ENCODE measurements around the gene GUCY1A2. TPM values are rescaled to one million over a fixed set of nuclear protein-coding genes. Genes with fewer than 3 reads are reported as not detected.

GUCY1A2 gene
- total RNA-seq, 1 experiment from 2014 or later = 0.55 TPM

DNA sequence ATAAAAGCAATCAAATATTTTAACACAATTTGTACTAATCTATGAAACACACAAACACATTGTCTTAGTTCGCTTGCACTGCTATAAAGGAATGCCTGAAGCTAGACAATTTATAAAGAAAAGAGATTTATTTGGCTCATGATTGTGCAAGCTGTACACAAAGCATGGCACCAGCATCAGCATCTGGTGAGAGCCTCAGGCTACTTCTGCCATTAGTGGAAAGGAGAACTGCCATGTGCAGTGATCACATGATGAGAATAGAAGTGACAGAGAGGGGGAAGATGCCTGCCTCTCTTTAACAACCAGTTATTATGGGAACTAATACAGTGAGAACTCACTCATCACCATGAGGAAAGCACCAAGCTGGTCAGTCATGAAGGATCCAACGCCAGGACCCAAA, 105.1 kb downstream of the GUCY1A2 start:
- TF ChIP-seq, protein P1, sequence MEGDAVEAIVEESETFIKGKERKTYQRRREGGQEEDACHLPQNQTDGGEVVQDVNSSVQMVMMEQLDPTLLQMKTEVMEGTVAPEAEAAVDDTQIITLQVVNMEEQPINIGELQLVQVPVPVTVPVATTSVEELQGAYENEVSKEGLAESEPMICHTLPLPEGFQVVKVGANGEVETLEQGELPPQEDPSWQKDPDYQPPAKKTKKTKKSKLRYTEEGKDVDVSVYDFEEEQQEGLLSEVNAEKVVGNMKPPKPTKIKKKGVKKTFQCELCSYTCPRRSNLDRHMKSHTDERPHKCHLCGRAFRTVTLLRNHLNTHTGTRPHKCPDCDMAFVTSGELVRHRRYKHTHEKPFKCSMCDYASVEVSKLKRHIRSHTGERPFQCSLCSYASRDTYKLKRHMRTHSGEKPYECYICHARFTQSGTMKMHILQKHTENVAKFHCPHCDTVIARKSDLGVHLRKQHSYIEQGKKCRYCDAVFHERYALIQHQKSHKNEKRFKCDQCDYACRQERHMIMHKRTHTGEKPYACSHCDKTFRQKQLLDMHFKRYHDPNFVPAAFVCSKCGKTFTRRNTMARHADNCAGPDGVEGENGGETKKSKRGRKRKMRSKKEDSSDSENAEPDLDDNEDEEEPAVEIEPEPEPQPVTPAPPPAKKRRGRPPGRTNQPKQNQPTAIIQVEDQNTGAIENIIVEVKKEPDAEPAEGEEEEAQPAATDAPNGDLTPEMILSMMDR (conservative IDR thresholded peaks at IDR 0.05) = no peak
- H2BK15ac ChIP-seq (ENCODE audit: low read depth, low read length) = no peak overlapping the region
- H3K4ac ChIP-seq (ENCODE audit: low read depth, low read length) = no peak overlapping the region
- no CpG with 5 or more reads among the region's 2 CpGs for WGBS (ENCODE audit: extremely low coverage, insufficient read length, low lambda C conversion rate)
- H3K14ac ChIP-seq (ENCODE audit: insufficient read depth, low read length) = no peak overlapping the region
- H3K27ac ChIP-seq (ENCODE audit: insufficient read length, low read depth, low read length) = no peak overlapping the region
- DNase-seq = no peak
- H2BK5ac ChIP-seq (ENCODE audit: insufficient read length, low read length) = no peak overlapping the region
- no peak overlapping the region for H4K8ac ChIP-seq (replicated peaks; ENCODE audit: insufficient read length, low read depth, low read length)
- H3K4me1 Mint-ChIP-seq = 0 out of 4 replicates have a peak, but pooled peaks cover 0 to 3% of the 10 kb centered on the region in 2 experiments
- H3K27me3 ChIP-seq (ENCODE audit: insufficient read depth, low read length) = no peaks in the 10 kb centered on the region
- no peaks in the 10 kb centered on the region for H3K9me3 ChIP-seq (ENCODE audit: control insufficient read depth, low read depth, low read length)
- no peaks in the 10 kb centered on the region for H3K23me2 ChIP-seq (ENCODE audit: insufficient read length, low read depth, low read length, poor library complexity, severe bottlenecking)
- H3K18ac ChIP-seq (ENCODE audit: insufficient read length, low read depth, low read length) = no peak overlapping the region
- H2BK20ac ChIP-seq (ENCODE audit: low read depth, low read length, poor library complexity, severe bottlenecking) = no peak overlapping the region
- H3K79me2 ChIP-seq (ENCODE audit: insufficient read depth, low read length) = no peaks in the 10 kb centered on the region
- H3K79me1 ChIP-seq (ENCODE audit: insufficient read depth, low read depth, low read length, poor library complexity, severe bottlenecking) = no peaks in the 10 kb centered on the region
- no peak overlapping the region for H3K4me3 Mint-ChIP-seq
- no peak overlapping the region for H3K56ac ChIP-seq (ENCODE audit: insufficient read length, low read depth, low read length)
- no peaks in the 10 kb centered on the region for H3K36me3 Mint-ChIP-seq (ENCODE audit: insufficient read depth in 1 of 3, low read depth in 3 of 3)
- H3K9me3 Mint-ChIP-seq = peaks cover 0 to 3% of the 10 kb centered on the region in 2 experiments; a peak in 1 of 5 replicates
- H3K27ac Mint-ChIP-seq = no peak overlapping the region
- no peak overlapping the region for H3T11ph ChIP-seq (ENCODE audit: low read length)
- no peak overlapping the region for H2BK120ac ChIP-seq (ENCODE audit: low read depth, low read length, poor library complexity, severe bottlenecking)
- no peaks in the 10 kb centered on the region for H4K20me1 ChIP-seq (ENCODE audit: control insufficient read depth, insufficient read depth, insufficient read length)
- H3K27me3 Mint-ChIP-seq (ENCODE audit: low read depth) = no peaks in the 10 kb centered on the region
- no peak overlapping the region for H2BK12ac ChIP-seq (ENCODE audit: insufficient read length, low read depth, low read length)
- H3K23ac ChIP-seq (ENCODE audit: insufficient read length, low read depth, low read length) = no peak overlapping the region
- no peak overlapping the region for H4K5ac ChIP-seq (ENCODE audit: insufficient read length, low read depth, low read length)
- H3K4me1 ChIP-seq (ENCODE audit: insufficient read depth, low read length) = no peaks in the 10 kb centered on the region
- no peak overlapping the region for H3K9ac ChIP-seq (ENCODE audit: extremely low read depth, insufficient read length, low read length)
- H4K91ac ChIP-seq (ENCODE audit: insufficient read length, low read depth, low read length) = no peak overlapping the region
- H3K4me2 ChIP-seq (ENCODE audit: insufficient read depth, insufficient read length, low read length) = no peak overlapping the region
- no peak overlapping the region for H2AK5ac ChIP-seq (ENCODE audit: insufficient read length, low read length)
- no peak overlapping the region for H2AFZ ChIP-seq (ENCODE audit: low read length)

Data from H9 (cell line).